Left kidney (tissue), 2 donors: ENCODE data around the gene DOCK4. TPM values are rescaled to one million over a fixed set of nuclear protein-coding genes. Genes with fewer than 3 reads are reported as not detected.

Experiments
- DNase-seq: peaks from one replicate; pipeline ENCODE4 v3.0.0-alpha.2; 2013
- polyA plus RNA-seq: library from polyadenylated mRNA; unstranded; fragments of 120-200 nt; gene quantifications from one replicate; pipeline ENCODE4 v1.2.1, GENCODE V29; 2013; ENCODE audit not compliant: insufficient read length

DOCK4 gene
- polyA plus RNA-seq, 1 donor, result 30.4 TPM

DNA sequence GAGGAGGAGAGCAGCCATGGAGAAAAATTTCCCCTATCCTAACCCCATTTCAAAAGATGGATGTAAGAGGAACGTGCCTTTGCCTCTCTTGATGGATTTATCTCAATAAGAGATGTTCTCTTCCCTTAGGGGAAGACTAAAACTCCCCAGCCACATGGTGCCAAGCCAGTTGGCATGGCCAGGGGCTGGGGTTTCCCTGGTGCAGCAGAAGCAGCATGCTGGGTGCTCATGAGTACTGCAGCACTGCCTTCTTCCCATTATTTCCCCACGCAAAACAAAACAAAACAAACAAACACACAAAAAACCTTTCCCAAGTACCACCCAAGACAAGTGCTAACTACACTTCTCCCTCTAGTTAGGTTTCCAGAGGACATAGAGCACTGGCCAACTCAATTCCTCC, 97.2 kb downstream of the DOCK4 start:
- DNase-seq, result no peak

DNA sequence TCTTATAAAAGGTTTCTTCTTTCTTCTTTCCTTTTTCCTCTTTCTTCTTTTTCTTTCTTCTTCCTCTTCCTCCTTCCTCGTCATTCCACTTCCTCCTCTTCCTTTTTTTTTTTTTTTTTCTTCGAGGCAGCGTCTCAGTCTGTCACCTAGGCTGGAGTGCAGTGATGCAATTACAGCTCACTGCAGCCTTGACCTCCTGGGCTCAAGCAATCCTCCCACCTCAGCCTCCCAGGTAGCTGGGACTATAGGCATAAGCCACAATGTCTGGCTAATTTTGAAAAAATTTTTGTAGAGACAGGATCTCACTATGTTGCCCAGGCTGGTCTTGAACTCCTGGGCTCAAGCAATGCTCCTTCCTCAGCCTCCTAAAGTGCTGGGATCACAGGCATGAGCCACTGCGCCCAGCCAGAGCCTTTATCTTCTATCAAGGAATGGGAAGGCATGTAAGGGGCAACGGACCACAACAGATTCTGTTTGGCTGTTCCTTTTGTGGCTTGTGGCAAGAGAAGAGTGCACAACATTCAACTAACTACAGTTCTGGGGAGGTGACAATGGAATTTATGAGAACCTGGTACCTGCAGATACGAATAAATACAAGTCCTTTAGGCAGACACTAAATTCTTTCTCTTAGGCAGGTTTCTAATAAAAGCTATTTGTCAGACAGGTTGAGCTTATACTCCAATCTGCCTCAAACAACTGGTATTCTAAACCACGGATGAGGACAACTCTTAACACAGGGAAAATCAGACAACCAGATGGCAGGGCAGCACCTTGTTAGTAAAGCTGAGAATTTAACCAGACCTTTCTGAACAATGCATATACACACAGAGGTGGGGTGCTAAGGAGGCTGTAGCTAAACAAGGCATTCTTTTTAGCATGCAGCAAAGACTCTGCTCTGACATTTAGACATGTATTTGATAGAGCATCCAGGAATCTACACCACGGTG, 100.3 kb downstream of the DOCK4 start:
- DNase-seq, result no peak

DNA sequence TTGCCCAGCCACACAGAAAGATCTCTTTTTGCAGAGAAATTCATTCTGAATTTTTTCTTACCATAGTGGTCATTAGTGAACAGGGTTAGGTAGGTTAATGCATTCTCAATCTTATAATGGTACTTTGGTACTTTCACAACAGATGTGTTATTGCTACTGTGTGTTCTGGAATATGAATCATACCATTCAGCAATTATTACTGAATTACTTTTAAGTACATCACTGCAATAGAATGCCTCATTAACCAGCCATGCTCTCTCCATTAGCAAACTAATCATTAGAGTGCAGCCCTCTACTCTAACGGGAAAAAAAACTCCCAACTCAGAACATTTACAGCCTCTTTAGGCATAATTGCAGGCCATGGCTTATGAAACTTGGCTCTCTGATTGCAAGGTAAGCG, 102.1 kb downstream of the DOCK4 start:
- no peak for DNase-seq

DNA sequence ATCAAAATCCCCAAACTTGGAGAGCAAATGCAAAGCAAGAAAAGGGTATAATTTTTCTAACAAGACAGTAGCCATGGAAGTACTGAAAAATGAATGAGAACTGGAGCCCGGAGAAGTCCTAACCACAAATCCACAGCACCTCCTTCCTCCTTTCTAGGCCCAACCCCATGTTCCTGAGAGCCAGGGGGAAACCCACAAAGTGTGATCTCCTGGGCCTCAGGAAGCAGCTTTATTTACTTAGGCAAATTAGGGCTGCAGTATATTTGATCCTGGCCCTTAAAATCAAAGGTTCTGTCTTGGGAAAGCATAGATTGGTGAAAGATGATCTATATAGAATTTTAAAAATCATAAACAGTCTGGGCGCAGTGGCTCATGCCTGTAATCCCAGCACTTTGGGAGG, 103.0 kb downstream of the DOCK4 start:
- no peak for DNase-seq

DNA sequence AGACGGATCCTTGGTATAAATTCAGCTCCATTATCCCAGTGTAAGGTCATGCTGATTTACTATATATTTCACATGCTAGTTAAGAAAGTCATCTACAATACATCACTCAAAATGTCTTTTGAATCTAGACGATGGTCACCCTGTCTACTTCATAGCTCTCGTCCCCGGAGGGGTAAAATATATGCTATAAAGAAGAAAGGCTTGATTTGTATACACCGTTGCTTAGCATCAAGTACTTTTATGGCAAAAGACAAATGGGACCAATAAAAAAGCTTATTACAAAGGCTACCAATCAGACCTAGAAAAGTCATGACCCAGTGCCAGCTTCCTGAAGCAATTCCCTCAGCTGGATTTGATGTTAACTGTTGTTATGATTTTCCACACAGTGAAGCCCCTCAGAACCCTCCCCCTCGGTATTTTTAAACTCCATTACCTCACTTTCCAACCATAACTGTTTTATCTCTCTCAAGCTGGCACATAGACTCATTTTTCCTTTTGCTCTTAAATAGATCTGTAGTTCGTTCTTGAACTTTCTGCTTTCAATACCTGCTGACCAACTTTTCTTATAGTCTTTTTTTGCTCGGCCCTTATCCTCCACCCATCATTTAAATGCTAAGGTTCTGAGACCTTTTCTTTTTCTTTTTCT, 104.9 kb downstream of the DOCK4 start:
- DNase-seq, result no peak

DNA sequence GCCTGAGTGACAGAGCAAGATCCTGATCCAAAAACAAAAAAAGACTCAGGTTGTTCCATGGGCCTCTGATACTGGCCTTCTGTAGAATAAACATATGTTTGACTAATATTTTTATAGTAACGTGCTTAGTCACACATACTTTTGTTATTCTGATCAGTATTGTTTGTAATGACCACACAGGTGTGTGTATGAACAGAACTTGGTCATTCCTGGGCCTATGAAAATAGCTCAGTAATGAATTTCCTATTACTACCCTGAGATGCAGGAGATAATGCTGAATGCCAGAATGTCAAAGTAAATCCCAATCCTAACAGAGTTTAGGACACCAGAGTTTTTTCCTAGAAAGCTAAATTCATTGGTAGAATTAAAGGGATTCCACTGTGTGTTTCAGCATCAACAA, 108.7 kb downstream of the DOCK4 start:
- no peak for DNase-seq

DNA sequence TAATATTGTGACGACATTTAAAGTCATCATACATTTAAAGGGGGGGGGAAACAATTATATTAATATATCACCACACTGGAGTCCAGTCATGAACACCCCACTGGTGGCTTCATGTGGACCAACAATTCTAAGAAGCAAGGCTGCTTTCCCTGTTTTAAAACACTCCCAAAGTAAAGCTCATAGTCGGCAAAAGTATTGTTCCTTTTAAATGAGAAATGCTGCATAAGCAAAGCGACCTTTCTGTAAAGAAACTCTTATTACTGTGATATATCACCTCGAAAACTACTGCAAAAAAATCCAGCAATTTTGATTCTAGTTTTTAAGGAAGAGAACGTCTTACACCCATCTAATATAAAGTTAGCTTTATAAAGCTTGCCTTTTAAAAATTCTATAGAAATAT, 112.8 kb downstream of the DOCK4 start:
- DNase-seq, result no peak

DNA sequence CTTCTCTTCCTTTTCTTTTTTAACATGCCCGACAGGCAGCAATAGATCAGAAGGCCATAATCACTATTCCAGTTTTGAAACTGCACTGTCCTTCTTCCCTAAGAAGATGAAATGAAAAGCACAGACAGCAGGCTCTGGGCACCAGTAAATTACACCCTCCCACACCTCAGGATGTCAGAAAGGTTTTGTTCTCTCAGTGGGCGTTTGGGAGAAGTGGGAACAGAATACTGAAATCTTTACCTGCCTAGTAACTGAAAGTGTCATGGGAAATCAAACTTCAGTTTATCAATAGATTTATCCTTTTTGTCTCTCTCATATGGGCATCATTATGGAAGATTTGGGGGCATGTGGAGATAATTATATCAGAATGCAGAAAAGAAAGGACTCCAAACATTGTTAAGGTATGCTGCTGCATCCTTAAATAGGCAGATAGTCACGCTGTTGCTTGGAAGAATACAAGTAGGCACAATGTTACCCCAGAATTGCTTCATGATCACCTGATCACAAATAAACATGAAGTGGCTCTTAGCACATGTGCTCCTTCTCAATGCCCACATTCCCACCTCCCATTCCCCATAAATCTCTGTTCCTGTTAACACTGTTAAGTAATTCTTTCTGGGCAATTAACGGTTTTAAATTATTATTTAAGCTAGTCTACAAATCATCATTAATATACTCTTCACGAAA, 113.3 kb downstream of the DOCK4 start:
- no peak for DNase-seq

DNA sequence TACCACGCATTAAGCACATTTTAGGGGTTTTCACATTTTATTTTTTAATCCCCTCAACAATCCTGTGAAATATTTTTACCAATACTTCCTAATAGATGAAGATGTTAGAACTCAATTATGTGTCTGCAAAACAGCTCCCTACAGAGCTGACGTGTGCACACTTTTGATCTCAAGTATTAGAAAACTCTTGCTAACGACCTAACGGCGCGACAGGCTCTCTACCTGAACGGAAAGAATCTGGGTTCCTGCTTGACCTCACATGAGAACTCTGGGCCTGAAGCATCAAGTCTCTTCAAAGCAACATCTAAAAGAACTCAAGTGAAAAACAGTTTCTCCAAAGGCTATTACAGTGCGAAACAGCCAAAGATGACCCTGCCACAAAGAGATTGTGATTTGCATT, 113.9 kb downstream of the DOCK4 start:
- no peak for DNase-seq

DNA sequence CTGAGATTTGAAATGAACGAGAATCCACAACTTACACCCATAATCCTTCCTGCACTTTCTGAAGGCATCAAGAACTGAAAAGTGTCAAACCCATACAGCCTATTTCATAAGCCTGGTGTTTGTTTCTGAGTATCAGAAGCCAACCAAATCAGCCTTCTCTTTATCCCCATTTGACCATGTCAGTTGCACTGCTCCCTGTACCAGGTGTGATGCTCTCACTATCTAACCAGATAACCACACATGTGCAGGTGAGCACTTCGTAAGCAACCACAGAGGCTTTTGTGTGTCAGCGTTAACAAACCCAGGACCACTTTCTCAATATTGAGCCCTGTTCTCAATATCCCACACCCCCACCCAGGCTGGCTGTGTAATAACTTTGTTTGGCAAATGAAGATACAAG, 114.4 kb downstream of the DOCK4 start:
- no peak for DNase-seq

DNA sequence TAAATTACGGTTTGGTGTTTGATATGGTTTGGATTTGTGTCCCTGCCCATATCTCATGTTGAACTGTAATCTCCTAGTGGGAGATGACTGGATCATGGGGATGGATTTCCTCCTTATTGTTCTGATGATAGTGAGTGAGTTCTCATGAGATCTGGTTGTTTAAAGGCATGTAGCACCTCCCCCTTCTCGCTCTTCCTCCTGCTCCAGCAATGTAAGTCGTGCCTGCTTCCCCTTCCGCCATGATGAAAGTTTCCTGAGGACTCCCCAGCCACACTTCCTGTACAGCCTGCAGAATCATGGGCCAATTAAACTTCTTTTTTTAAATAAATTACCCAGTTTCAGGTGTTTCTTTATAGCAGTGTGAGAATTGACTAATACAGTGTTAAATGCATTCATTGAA, 116.6 kb downstream of the DOCK4 start:
- no peak for DNase-seq

DNA sequence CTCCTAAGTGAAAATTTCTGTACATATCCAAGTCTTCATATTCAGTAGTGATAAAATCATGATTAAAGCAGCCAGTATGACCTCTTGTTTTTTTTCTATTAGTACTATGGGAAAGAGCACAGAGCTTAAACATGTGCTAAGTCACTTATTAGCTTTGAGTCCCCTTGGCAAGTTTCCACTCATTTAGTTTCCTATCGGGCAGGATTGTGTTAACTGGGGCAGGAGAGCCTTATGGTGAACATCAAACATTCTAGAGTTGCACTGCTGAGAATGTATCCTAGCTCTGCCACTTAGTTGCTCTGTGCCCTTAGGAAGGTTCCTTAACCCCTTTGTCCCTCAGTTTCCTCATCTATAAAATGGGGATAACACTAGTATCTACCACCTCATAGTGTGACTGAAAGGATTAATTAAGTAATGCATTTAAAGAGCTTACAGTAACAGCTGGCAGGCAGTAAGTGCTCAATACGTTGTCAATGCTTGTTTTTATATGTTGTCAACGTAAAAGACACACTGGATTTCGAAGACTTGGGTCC, 117.6 kb downstream of the DOCK4 start:
- no peak for DNase-seq

DNA sequence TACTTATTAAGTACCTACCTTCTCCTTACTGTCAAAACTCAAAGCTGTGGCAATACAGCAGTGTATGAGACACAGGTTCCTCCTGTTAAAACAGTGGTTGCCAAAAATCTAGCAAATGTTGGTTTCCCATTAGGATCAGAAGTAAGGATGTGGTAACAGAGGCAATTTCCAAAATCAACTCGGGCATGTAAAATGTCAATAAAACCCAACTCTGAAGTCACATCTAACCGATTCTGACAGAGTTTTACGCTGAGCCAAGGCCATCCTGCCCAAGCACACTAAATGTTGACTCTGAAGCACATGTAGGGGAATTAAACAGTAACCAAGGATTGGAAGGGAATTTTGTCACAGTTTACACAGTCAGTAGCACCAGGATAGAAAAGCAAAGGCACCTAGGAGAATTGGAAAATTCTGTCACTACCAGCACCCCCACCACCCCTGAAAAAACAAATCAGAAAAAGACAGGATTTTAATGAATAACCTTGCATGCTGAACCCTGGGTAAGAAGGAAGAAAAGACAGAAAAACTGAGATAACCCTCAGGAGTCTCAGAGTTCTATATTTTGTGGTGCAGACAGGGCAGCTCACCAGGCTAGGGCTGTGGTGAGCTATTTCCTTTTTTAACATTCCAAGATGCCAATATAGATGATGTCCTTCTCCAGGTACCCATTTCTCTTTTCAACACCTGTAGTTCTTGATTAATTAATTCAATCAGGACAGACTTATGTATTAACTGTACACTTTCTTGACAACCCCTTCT, 119.5 kb downstream of the DOCK4 start:
- no peak for DNase-seq

DNA sequence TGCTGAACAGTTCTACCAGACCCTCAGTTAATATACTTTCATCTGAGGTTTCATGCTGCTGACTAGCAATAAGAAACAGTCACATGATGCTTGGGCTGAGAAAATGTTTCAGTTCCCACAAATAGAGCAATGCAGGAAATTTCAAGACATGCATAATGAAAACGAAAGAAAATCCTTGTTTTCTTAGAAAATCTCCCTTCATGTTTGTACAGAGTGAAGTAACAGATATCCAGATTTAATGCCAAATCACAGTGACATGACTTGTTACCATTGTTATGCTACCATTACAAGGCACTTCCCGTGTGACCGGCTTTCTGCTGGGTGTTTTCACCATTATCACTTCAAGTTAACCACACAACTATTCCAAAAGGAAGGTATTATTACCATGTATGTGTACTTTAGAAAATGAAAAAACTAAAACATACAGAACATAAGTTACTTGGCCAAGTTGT, 121.7 kb downstream of the DOCK4 start:
- no peak for DNase-seq

DNA sequence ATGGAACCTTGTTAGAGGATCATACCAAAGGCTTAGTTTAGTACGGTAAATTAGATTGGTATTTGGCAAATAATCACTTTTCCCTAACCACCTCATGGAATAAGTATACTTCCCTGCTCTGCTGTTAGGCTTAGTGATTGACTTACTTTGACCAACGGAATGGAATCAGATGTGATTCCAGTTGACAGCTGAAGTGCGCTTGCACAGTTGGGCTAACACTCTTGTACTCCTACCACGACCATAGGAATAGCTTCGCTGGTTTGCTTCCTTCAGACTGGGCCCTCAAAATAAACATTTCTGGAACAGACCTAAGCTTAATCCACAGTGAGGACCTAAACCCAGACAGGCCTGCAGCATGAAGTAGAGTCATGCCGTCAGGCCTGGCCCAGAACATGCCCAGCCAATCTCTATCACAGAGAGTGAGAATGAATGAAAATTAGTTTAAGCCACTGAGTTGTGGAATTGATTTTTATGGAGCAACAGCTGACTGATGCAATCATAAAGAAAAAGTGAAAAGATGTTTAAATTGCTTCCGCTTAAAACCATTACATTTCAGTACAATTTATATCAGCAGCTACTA, 122.3 kb downstream of the DOCK4 start:
- no peak for DNase-seq

DNA sequence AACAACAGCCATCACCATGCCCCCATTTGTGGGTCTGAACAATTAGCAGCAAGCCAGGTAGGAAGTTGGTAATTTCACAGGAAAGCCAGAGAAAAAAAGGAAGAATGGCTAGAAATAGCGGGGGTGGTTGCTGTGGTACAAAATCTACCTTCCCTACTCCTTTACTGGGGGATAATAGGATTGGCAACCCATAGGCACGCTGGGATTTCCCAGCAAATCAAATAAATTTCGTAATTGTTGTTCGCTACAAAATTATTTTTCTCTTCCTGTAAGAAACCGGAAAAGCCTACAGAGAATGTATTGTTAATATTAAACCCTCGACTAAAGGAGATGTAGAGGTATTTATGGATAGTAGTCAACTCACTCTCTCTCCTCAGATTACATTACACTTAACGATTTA, 123.9 kb downstream of the DOCK4 start:
- no peak for DNase-seq

DNA sequence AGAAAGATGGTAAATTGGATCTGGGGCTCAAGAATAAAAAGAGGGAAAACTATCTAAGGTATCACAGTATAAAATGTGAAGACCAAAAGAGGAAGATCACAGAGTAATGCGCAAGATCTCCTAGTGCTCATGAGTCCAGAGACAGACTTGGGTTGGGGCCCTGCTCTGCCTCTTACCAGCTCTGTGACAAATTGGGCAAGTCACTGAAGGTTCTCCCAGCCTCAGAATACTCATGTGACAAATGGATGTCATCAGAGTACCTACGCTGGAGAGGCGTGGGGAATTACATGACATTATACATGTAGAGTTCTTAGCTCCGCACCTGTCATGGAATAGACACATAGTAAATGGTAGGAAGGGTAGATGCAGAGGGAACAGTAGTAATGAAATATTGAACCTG, 124.4 kb downstream of the DOCK4 start:
- no peak for DNase-seq

DNA sequence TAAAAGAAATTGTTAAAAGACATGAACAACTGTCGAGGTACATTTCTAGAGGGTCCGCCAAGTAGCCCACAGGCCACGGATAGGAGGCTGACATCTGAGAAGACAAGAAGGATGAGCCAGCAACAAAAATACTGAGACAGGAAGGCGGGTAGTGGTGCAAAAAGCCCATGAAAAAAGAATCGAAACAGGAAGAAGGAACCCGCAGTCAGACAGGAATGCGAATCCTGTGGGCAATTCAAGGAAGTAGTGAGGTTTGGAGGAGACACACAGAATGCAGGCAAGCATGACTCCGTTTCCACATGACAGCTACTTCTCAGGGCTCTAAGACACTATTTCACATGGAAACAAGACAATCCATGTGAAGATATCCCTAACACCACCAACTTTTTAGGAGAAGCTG, 125.2 kb downstream of the DOCK4 start:
- no peak for DNase-seq

DNA sequence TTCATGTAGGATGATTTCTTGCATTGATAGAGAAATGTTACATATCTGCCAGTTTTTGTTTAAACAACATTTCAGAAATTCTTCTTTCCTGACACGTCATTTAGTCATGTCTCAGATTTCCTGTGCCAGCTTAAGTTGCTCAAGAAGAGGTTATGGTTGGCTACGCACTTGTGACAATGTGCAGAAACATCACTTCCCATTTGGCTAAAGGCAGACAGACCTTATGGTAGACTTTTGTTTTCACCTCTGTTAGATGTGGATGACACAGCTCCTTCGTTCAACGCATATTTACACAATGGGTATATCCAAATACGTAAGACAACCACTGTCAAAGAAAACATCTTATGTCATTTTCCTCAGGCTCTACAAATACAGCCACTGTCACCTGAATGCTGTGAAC, 125.8 kb downstream of the DOCK4 start:
- DNase-seq, result peak; percentile 50

DNA sequence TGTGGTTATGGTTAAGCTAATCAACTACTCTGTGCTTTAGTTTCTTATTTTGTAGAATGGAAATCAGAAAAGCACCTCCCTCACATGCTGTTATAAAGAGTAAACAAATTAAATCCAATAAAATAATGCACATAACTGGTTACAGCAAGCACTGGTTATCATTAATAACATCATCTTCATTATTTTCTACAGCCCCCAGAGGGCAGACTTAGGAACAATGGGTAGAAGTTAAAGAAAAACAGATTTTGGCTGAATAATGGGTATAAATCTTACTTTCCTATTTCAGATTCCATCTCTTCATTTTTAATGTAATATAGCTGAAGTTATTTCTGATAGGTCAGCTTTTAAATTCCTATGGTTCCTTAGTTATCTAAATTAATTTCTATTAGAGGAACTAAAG, 126.5 kb downstream of the DOCK4 start:
- DNase-seq, result no peak

DNA sequence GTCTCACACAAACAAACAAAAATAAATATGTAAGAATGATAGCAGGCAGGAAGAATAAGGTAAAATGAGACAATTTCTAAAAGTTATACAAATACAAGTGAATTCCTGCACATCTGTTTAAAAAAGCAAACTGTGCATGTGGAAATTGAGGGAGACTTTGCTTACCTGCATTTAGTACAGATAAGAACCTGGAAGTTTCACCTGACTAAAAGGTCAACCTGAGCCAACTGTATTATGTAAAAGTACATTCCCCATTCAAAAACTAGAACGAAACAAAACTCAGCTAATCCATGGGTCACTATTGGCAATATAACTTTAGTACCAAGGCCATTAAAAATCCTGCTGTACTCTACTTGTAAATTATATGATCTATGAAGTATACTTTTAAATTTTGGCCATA, 127.1 kb downstream of the DOCK4 start:
- DNase-seq, result no peak

DNA sequence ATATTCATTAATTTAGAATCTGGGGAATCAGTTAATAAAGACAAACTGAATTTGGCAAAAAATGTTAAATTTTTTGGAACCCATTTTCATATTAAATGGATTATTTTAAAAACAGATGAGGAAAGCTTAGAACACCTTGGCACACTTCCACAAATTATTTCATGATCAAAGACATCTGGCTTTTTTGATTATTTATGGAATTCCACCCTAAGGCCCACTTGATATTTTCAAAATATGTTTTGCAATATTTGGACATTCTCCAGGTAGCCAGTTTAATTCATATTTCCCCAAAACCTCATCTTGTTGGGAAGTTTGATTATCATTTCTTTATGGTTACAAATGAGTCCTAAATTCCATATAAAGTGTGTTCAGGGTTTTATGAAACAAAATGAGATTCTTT, 129.9 kb downstream of the DOCK4 start:
- no peak for DNase-seq
